Effector CD4-positive, alpha-beta T cell (primary cell): ENCODE results near the gene ASAH2B.
"Not testable (repeated sequence)": the region's sequence is repeated elsewhere in the genome, so short reads cannot be mapped to it uniquely, and the experiment has no call there.

Source experiments
- DNase-seq: peaks from one replicate; pipeline ENCODE4 v3.0.0-alpha.2; 2020
- total RNA-seq: gene quantifications from one replicate; lab custom pipeline; 2026; lab: John Stamatoyannopoulos, UW

The ASAH2B gene
- 3.9 reads per million, percentile 15 among the genes with 10 or more reads in this experiment for total RNA-seq

GRCh38 chr10:50739618-50740292 lies at the start of gene ASAH2B:
ASAH2B (plus strand) TSS chr10:50739936; CDS start chr10:50745131, 5,195 bp downstream.
- peak; percentile 54 for DNase-seq

- not testable (repeated sequence) for DNase-seq
Observed at GRCh38 chr10:50697819-50698218, 41.9 kb upstream of the ASAH2B start.

- DNase-seq = not testable (repeated sequence)
Observed at GRCh38 chr10:50701947-50702346, 37.8 kb upstream of the ASAH2B start.

GRCh38 chr10:50702997-50703396 lies 36.7 kb upstream of the ASAH2B start:
- not testable (repeated sequence) for DNase-seq

- DNase-seq = not testable (repeated sequence)
Observed at GRCh38 chr10:50704436-50705079, 35.2 kb upstream of the ASAH2B start.

GRCh38 chr10:50706006-50706405 lies 33.7 kb upstream of the ASAH2B start:
- not testable (repeated sequence) for DNase-seq

GRCh38 chr10:50710241-50710640 lies 29.5 kb upstream of the ASAH2B start:
- not testable (repeated sequence) for DNase-seq

GRCh38 chr10:50723812-50724211 lies 15.9 kb upstream of the ASAH2B start:
- DNase-seq = not testable (repeated sequence)

GRCh38 chr10:50728112-50728511 lies 11.6 kb upstream of the ASAH2B start:
- not testable (repeated sequence) for DNase-seq

- not testable (repeated sequence) for DNase-seq
Observed at GRCh38 chr10:50738987-50739617, 634 bp upstream of the ASAH2B start.

GRCh38 chr10:50740293-50740648 lies 535 bp downstream of the ASAH2B start:
- DNase-seq = peak; percentile 3

- not testable (repeated sequence) for DNase-seq
Observed at GRCh38 chr10:50742820-50743219, 3.1 kb downstream of the ASAH2B start.

GRCh38 chr10:50766774-50767513 lies 27.2 kb downstream of the ASAH2B start:
- DNase-seq = not testable (repeated sequence)

GRCh38 chr10:50772042-50772441 lies 32.3 kb downstream of the ASAH2B start:
- DNase-seq = not testable (repeated sequence)

GRCh38 chr10:50774868-50775267 lies 35.1 kb downstream of the ASAH2B start:
- not testable (repeated sequence) for DNase-seq

GRCh38 chr10:50780036-50780435 lies 40.3 kb downstream of the ASAH2B start:
- DNase-seq = not testable (repeated sequence)

- not testable (repeated sequence) for DNase-seq
Observed at GRCh38 chr10:50782017-50782416, 42.3 kb downstream of the ASAH2B start.

GRCh38 chr10:50787962-50788361 lies 48.2 kb downstream of the ASAH2B start:
- DNase-seq = not testable (repeated sequence)

- DNase-seq = no peak
Observed at GRCh38 chr10:50788951-50789945, 49.5 kb downstream of the ASAH2B start.

GRCh38 chr10:50794490-50794889 lies 54.8 kb downstream of the ASAH2B start:
- DNase-seq = no peak

- DNase-seq = no peak
Observed at GRCh38 chr10:50796693-50797092, 57.0 kb downstream of the ASAH2B start.

GRCh38 chr10:50798297-50798696 lies 58.6 kb downstream of the ASAH2B start:
- DNase-seq = no peak
